Measurements from ENCODE around the gene FAM217B.

Gene FAM217B

GRCh38 chr20:59971428-59971827, 31.2 kb downstream of the FAM217B start:
- TF ChIP-seq CTCF (IDR thresholded peaks at IDR 0.05; ENCODE audit: insufficient read depth, low read depth, low read length, missing control alignments), result no peak
- peak; percentile 77 for DNase-seq (ENCODE audit: low read depth)
- no peak overlapping the region for H3K4me3 ChIP-seq (ENCODE audit: low read length)

- no peak for TF ChIP-seq CTCF (IDR thresholded peaks at IDR 0.05; ENCODE audit: insufficient read depth, low read depth, low read length, missing control alignments)
- peak overlapping the region; percentile 24 for H3K4me3 ChIP-seq (ENCODE audit: low read length)
- DNase-seq (ENCODE audit: low read depth), result peak; percentile 99
Measured at GRCh38 chr20:59972037-59972801, 32.0 kb downstream of the FAM217B start.

GRCh38 chr20:59976156-59976782, 36.1 kb downstream of the FAM217B start:
- no peak overlapping the region for H3K4me3 ChIP-seq (ENCODE audit: low read length)
- no peak for DNase-seq (ENCODE audit: low read depth)
- no peak for TF ChIP-seq CTCF (IDR thresholded peaks at IDR 0.05; ENCODE audit: insufficient read depth, low read depth, low read length, missing control alignments)

- no peak overlapping the region for H3K4me3 ChIP-seq (ENCODE audit: low read length)
- TF ChIP-seq CTCF (IDR thresholded peaks at IDR 0.05; ENCODE audit: insufficient read depth, low read depth, low read length, missing control alignments), result no peak
- no peak for DNase-seq (ENCODE audit: low read depth)
Measured at GRCh38 chr20:59977086-59977485, 36.9 kb downstream of the FAM217B start.

GRCh38 chr20:59983076-59983475, 42.9 kb downstream of the FAM217B start:
- no peak for DNase-seq (ENCODE audit: low read depth)
- TF ChIP-seq CTCF (IDR thresholded peaks at IDR 0.05; ENCODE audit: insufficient read depth, low read depth, low read length, missing control alignments), result no peak
- H3K4me3 ChIP-seq (ENCODE audit: low read length), result no peak overlapping the region

GRCh38 chr20:59984541-59984940, 44.4 kb downstream of the FAM217B start:
- TF ChIP-seq CTCF (IDR thresholded peaks at IDR 0.05; ENCODE audit: insufficient read depth, low read depth, low read length, missing control alignments), result no peak
- no peak overlapping the region for H3K4me3 ChIP-seq (ENCODE audit: low read length)

More at GRCh38 chr20:59984541-59984940, 44.4 kb downstream of the FAM217B start:
- DNase-seq (ENCODE audit: low read depth), result no peak

Data from epithelial cell of esophagus (primary cell).